SU-DHL-6 (cell line): Measurements from ENCODE around the gene TADA3.

Experiments used
- H2AFZ ChIP-seq: fragments of 200-600 bp; sonication (generic); 2 replicates; pipeline ENCODE4 v1.6.1; 2014; ENCODE audit warnings: low read depth, mild to moderate bottlenecking, moderate library complexity, mixed read lengths, antibody characterized with exemption, low read length; ENCODE audit not compliant: severe bottlenecking
- H3F3A ChIP-seq: fragments of 200-600 bp; shearing (Covaris generic); 2 replicates; pipeline ENCODE4 v1.6.0; 2016; ENCODE audit warnings: antibody characterized with exemption, mild to moderate bottlenecking; ENCODE audit not compliant: insufficient read depth
- H3K27ac ChIP-seq: fragments of 200-600 bp; sonication (generic); 2 replicates; pipeline ENCODE4 v1.5.1; 2016; ENCODE audit warnings: low read depth, mild to moderate bottlenecking, low read length, moderate library complexity, mixed read lengths
- H3K27me3 ChIP-seq: fragments of 200-600 bp; sonication (generic), shearing (Covaris generic); 2 replicates; pipeline ENCODE4 v1.6.0; 2014; ENCODE audit warnings: mild to moderate bottlenecking, low read length
- H3K36me3 ChIP-seq: fragments of 200-600 bp; sonication (generic); 2 replicates; pipeline ENCODE4 v1.6.1; 2014; ENCODE audit warnings: mild to moderate bottlenecking, low read length, mixed read lengths
- H3K4me2 ChIP-seq: fragments of 300-600, 200-600 bp; shearing (Covaris generic), sonication (generic); 2 replicates; pipeline ENCODE4 v1.6.0; 2014; ENCODE audit warnings: low read length, low read depth, mild to moderate bottlenecking; ENCODE audit not compliant: poor library complexity, severe bottlenecking
- H3K4me3 ChIP-seq: fragments of 200-600 bp; sonication (generic); 2 replicates; pipeline ENCODE4 v1.5.1; 2014; ENCODE audit warnings: antibody characterized with exemption, low read length, mild to moderate bottlenecking, mixed read lengths; ENCODE audit not compliant: insufficient read depth, poor library complexity, severe bottlenecking
- H3K79me2 ChIP-seq: fragments of 200-600 bp; sonication (generic); 2 replicates; pipeline ENCODE4 v1.6.1; 2014; ENCODE audit warnings: mild to moderate bottlenecking, low read length, moderate library complexity; ENCODE audit not compliant: insufficient read depth
- H3K9ac ChIP-seq: fragments of 200-600 bp; sonication (generic); 2 replicates; pipeline ENCODE4 v1.7.0; 2014; ENCODE audit warnings: mild to moderate bottlenecking, low read length
- H3K9me2 ChIP-seq: fragments of 200-600 bp; sonication (generic); replicated peaks from 2 replicates; pipeline ENCODE4 v1.6.1; 2014; ENCODE audit warnings: low read length; ENCODE audit not compliant: insufficient read depth
- H3K9me3 ChIP-seq: fragments of 200-600 bp; sonication (generic); 2 replicates; pipeline ENCODE4 v1.6.1; 2014; ENCODE audit warnings: low read length, mixed read lengths; ENCODE audit not compliant: insufficient read depth
- H4K20me1 ChIP-seq: fragments of 200-600 bp; sonication (generic); 2 replicates; pipeline ENCODE4 v1.6.1; 2014; ENCODE audit warnings: low read depth, mild to moderate bottlenecking, antibody characterized with exemption, low read length, moderate library complexity, mixed read lengths
- EZH2phosphoT487 ChIP-seq: fragments of 200-600 bp; sonication (generic), shearing (Covaris generic); conservative IDR thresholded peaks from 2 replicates; pipeline ENCODE4 v1.6.1; 2018; ENCODE audit warnings: mild to moderate bottlenecking, antibody characterized with exemption, low read length, moderate library complexity, mixed read lengths
- TF ChIP-seq, protein P1 (sequence below): fragments of 200-600 bp; sonication (generic); IDR thresholded peaks from one replicate; pipeline ENCODE4 v1.5.1; 2017; ENCODE audit warnings: antibody characterized with exemption, mild to moderate bottlenecking, low read length, moderate library complexity; ENCODE audit not compliant: insufficient read depth, poor library complexity, severe bottlenecking

The TADA3 gene

DNA sequence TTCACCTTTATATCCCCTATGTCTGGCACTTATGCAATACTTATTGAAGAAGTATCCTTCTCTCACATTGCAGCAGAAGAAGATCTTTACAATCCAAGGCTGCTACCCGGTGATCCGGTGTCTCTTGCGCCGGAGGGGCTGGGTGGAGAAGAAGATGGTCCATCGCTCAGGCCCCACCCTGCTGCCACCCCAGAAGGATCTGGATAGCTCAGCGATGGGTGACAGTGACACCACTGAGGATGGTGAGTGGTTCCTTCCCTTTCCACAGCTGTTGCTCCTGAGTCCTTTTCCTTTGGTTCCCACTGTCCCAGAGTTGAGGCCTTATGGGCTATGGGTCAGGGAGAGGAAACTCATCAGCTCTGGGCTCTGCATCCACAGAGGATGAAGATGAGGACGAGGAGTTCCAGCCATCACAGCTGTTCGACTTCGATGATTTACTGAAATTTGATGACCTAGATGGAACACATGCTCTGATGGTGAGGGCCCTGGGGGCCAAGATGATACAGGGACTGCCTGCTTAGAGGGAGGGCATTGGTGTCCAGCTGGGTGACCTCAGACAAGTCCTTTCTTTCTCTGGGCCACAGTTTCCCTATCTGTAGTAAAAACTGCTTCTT is 20.7 kb upstream of the TADA3 start:
- Histone ChIP-seq H3K9ac (no peak overlapping the region), H3K27me3 (no peaks in the 10 kb centered on the region), H3K27ac (no peak overlapping the region), H3K9me3 (no peaks in the 10 kb centered on the region), H2AFZ (no peak overlapping the region), H3K36me3 (no peaks in the 10 kb centered on the region), H4K20me1 (no peaks in the 10 kb centered on the region), H3K9me2 (no peaks in the 10 kb centered on the region), H3F3A (peaks cover 17% of the 10 kb centered on the region), H3K79me2 (no peaks in the 10 kb centered on the region), H3K4me3 (no peak overlapping the region), H3K4me2 (no peak overlapping the region)
- no peak for TF ChIP-seq EZH2phosphoT487
- TF ChIP-seq, protein P1, sequence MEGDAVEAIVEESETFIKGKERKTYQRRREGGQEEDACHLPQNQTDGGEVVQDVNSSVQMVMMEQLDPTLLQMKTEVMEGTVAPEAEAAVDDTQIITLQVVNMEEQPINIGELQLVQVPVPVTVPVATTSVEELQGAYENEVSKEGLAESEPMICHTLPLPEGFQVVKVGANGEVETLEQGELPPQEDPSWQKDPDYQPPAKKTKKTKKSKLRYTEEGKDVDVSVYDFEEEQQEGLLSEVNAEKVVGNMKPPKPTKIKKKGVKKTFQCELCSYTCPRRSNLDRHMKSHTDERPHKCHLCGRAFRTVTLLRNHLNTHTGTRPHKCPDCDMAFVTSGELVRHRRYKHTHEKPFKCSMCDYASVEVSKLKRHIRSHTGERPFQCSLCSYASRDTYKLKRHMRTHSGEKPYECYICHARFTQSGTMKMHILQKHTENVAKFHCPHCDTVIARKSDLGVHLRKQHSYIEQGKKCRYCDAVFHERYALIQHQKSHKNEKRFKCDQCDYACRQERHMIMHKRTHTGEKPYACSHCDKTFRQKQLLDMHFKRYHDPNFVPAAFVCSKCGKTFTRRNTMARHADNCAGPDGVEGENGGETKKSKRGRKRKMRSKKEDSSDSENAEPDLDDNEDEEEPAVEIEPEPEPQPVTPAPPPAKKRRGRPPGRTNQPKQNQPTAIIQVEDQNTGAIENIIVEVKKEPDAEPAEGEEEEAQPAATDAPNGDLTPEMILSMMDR = no peak

DNA sequence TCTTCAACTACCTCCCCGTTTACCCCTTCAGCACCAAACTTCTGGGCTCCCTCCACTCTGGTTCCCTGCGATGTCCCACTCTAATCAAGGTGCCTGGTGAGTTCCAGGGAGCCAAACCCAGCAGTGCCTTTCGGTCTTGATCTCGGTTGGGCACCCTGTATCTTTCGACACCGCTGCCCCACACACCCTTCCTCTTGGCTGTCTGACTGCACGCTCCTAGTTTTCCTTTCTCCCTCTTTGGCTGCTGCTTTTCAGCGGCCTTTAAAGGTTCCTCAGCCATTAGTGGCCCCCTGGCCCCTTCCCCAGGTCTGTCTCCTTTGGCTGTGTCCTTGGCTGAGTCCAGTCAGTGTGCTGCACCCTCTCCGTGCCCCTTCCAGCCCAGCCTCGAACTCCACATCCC is 18.6 kb upstream of the TADA3 start:
- TF ChIP-seq, protein P1 = no peak
- no peak for TF ChIP-seq EZH2phosphoT487
- Histone ChIP-seq H3K9ac (no peak overlapping the region), H4K20me1 (no peaks in the 10 kb centered on the region), H3K79me2 (no peaks in the 10 kb centered on the region), H3K4me2 (no peak overlapping the region), H3K27ac (no peak overlapping the region), H2AFZ (no peak overlapping the region), H3K27me3 (no peaks in the 10 kb centered on the region), H3K9me2 (no peaks in the 10 kb centered on the region), H3K9me3 (no peaks in the 10 kb centered on the region), H3K4me3 (no peak overlapping the region), H3F3A (peaks cover 26% of the 10 kb centered on the region), H3K36me3 (no peaks in the 10 kb centered on the region)

DNA sequence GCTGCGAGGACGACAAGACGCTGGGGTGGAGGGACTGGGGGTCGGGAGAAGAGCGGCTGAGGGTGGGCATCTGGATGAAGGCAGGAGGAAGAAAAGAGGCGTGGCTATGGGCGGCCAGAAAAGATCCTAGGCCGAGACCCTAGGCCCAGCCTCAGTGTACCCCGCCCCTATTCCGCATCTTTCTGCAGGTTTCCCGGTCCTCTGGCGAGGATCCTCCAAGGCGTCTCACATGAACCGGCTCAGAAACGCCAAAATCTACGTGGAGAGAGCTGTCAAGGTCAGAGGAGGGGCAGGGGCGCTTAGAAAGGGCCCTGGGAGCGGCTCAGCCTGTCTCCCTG is 18.1 kb upstream of the TADA3 start:
- peak overlapping the region; percentile 72 for H2AFZ ChIP-seq
- H3K9me3 ChIP-seq = no peaks in the 10 kb centered on the region
- no peaks in the 10 kb centered on the region for H4K20me1 ChIP-seq
- H3K27me3 ChIP-seq = no peaks in the 10 kb centered on the region
- TF ChIP-seq, protein P1 = no peak
- TF ChIP-seq EZH2phosphoT487 = no peak
- peak overlapping the region; percentile 60 for H3K4me2 ChIP-seq
- no peaks in the 10 kb centered on the region for H3K9me2 ChIP-seq
- H3K9ac ChIP-seq = peak overlapping the region; percentile 56
- H3K36me3 ChIP-seq = no peaks in the 10 kb centered on the region
- no peaks in the 10 kb centered on the region for H3K79me2 ChIP-seq
- H3K4me3 ChIP-seq = no peak overlapping the region
- no peak overlapping the region for H3K27ac ChIP-seq
- peaks cover 26% of the 10 kb centered on the region for H3F3A ChIP-seq
